Neural cell (in vitro differentiated cells): ENCODE data around the gene PTGER1. TPM values are rescaled to one million over a fixed set of nuclear protein-coding genes. Genes with fewer than 3 reads are reported as not detected.

Source experiments
- H2AFZ ChIP-seq: fragments of 200-600, 300-800 bp; sonication (generic), shearing (Covaris generic); 2 replicates; pipeline ENCODE4 v1.6.0; 2014; ENCODE audit warnings: low read depth, mild to moderate bottlenecking, antibody characterized with exemption, low read length, moderate library complexity
- H3F3A ChIP-seq: fragments of 200-600 bp; shearing (Covaris generic); 2 replicates; pipeline ENCODE4 v1.6.1; 2016; ENCODE audit warnings: mild to moderate bottlenecking, moderate library complexity, mixed read lengths, antibody characterized with exemption, low read length; ENCODE audit not compliant: insufficient read depth, poor library complexity, severe bottlenecking
- H3K27ac ChIP-seq: fragments of 200-600, 300-800 bp; sonication (generic), shearing (Covaris generic); 2 replicates; pipeline ENCODE4 v1.5.1; 2014; ENCODE audit warnings: mild to moderate bottlenecking, low read length, moderate library complexity
- H3K27me3 ChIP-seq: fragments of 300-800, 200-600 bp; sonication (generic), shearing (Covaris generic); 2 replicates; pipeline ENCODE4 v1.6.0; 2014; ENCODE audit warnings: mild to moderate bottlenecking, low read depth, low read length, moderate library complexity; ENCODE audit not compliant: insufficient read depth
- H3K36me3 ChIP-seq: fragments of 300-800, 200-600 bp; sonication (generic), shearing (Covaris generic); 2 replicates; pipeline ENCODE4 v1.5.1; 2014; ENCODE audit warnings: mild to moderate bottlenecking, antibody characterized with exemption, low read length, moderate library complexity; ENCODE audit not compliant: insufficient read depth
- H3K4me2 ChIP-seq: fragments of 300-800, 200-600 bp; sonication (generic), shearing (Covaris generic); 2 replicates; pipeline ENCODE4 v1.6.0; 2014; ENCODE audit warnings: mild to moderate bottlenecking, low read length
- H3K4me3 ChIP-seq: fragments of 300-800, 200-600 bp; sonication (generic), shearing (Covaris generic); 2 replicates; pipeline ENCODE4 v1.5.1; 2014; ENCODE audit warnings: mild to moderate bottlenecking, low read length, moderate library complexity
- H3K79me2 ChIP-seq: fragments of 200-600 bp; shearing (Covaris generic); replicated peaks from 2 replicates; pipeline ENCODE4 v1.6.0; 2014; ENCODE audit warnings: mild to moderate bottlenecking, low read length, moderate library complexity; ENCODE audit not compliant: insufficient read depth
- H3K9ac ChIP-seq: fragments of 300-800, 200-600 bp; sonication (generic), shearing (Covaris generic); 2 replicates; pipeline ENCODE4 v1.6.1; 2016; ENCODE audit warnings: mild to moderate bottlenecking, low read length, mixed read lengths
- H3K9me2 ChIP-seq: fragments of 200-600 bp; shearing (Covaris generic); 2 replicates; pipeline ENCODE4 v1.6.1; 2016; ENCODE audit warnings: mild to moderate bottlenecking, low read length, mixed read lengths; ENCODE audit not compliant: insufficient read depth
- H3K9me3 ChIP-seq: fragments of 200-600, 300-800 bp; sonication (generic), shearing (Covaris generic); 2 replicates; pipeline ENCODE4 v1.6.1; 2016; ENCODE audit warnings: mild to moderate bottlenecking, mixed run types, low read length, moderate library complexity, mixed read lengths
- H4K20me1 ChIP-seq: fragments of 200-600 bp; shearing (Covaris generic); 2 replicates; pipeline ENCODE4 v1.6.1; 2016; ENCODE audit warnings: mild to moderate bottlenecking, mixed run types; ENCODE audit not compliant: insufficient read depth
- EP300 ChIP-seq: fragments of 450-650 bp; conservative IDR thresholded peaks from 2 replicates; pipeline ENCODE4 v1.6.1; 2014; ENCODE audit warnings: antibody characterized with exemption, mild to moderate bottlenecking, moderate library complexity; ENCODE audit not compliant: poor library complexity, severe bottlenecking
- EZH2 ChIP-seq: fragments of 200-600, 300-800 bp; shearing (Covaris generic), sonication (generic); IDR thresholded peaks from 2 replicates; pipeline ENCODE4 v1.6.1; 2014; ENCODE audit warnings: antibody characterized with exemption, low read length, borderline replicate concordance, mild to moderate bottlenecking; ENCODE audit not compliant: insufficient read depth, poor library complexity, severe bottlenecking
- MXI1 ChIP-seq: fragments of 450-650 bp; conservative IDR thresholded peaks from 2 replicates; pipeline ENCODE4 v1.6.1; 2014; ENCODE audit warnings: antibody characterized with exemption, mild to moderate bottlenecking; ENCODE audit not compliant: poor library complexity, severe bottlenecking
- POLR2AphosphoS5 ChIP-seq: IDR thresholded peaks from 2 replicates; pipeline ENCODE4 v1.6.1; 2012
- RAD21 ChIP-seq: fragments of 450-650 bp; conservative IDR thresholded peaks from 2 replicates; pipeline ENCODE4 v1.6.1; 2014; ENCODE audit warnings: antibody characterized with exemption, mild to moderate bottlenecking, moderate library complexity
- REST ChIP-seq: IDR thresholded peaks from 2 replicates; pipeline ENCODE4 v1.6.1; 2012; ENCODE audit warnings: borderline replicate concordance
- SMC3 ChIP-seq: fragments of 450-650 bp; conservative IDR thresholded peaks from 2 replicates; pipeline ENCODE4 v1.6.1; 2014; ENCODE audit warnings: antibody characterized with exemption, mild to moderate bottlenecking, moderate library complexity; ENCODE audit not compliant: poor library complexity
- TAF1 ChIP-seq: IDR thresholded peaks from 2 replicates; pipeline ENCODE4 v1.6.1; 2012; ENCODE audit warnings: low read depth
- polyA plus RNA-seq: library from polyadenylated mRNA; depleted of rRNA; stranded (reverse); fragments of >200 nt; gene quantifications from 2 replicates; pipeline ENCODE4 v1.2.3, GENCODE V29; 2014
- TF ChIP-seq, protein P1 (sequence below): fragments of 450-650 bp; IDR thresholded peaks from 2 replicates; pipeline ENCODE4 v1.5.1; 2014; ENCODE audit warnings: antibody characterized with exemption, mild to moderate bottlenecking, moderate library complexity; ENCODE audit not compliant: poor library complexity, severe bottlenecking

The PTGER1 gene
- polyA plus RNA-seq, 1 donor from 2014 or later: not detected

GRCh38 chr19:14516048-14516534 lies 40.9 kb upstream of the PTGER1 start:
- H4K20me1 ChIP-seq: no peaks in the 10 kb centered on the region
- no peaks in the 10 kb centered on the region for H3K9me2 ChIP-seq
- no peak overlapping the region for H2AFZ ChIP-seq
- no peaks in the 10 kb centered on the region for H3K36me3 ChIP-seq
- no peak overlapping the region for H3K9ac ChIP-seq
- peak overlapping the region; percentile 91 for H3K4me3 ChIP-seq
- TF ChIP-seq RAD21 (no peak), EP300 (no peak), MXI1 (no peak), SMC3 (no peak), TAF1 (no peak), POLR2AphosphoS5 (no peak), REST (no peak), EZH2 (no peak)
- TF ChIP-seq, protein P1, sequence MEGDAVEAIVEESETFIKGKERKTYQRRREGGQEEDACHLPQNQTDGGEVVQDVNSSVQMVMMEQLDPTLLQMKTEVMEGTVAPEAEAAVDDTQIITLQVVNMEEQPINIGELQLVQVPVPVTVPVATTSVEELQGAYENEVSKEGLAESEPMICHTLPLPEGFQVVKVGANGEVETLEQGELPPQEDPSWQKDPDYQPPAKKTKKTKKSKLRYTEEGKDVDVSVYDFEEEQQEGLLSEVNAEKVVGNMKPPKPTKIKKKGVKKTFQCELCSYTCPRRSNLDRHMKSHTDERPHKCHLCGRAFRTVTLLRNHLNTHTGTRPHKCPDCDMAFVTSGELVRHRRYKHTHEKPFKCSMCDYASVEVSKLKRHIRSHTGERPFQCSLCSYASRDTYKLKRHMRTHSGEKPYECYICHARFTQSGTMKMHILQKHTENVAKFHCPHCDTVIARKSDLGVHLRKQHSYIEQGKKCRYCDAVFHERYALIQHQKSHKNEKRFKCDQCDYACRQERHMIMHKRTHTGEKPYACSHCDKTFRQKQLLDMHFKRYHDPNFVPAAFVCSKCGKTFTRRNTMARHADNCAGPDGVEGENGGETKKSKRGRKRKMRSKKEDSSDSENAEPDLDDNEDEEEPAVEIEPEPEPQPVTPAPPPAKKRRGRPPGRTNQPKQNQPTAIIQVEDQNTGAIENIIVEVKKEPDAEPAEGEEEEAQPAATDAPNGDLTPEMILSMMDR: no peak
- no peaks in the 10 kb centered on the region for H3F3A ChIP-seq
- H3K4me2 ChIP-seq: peak overlapping the region; percentile 24
- no peaks in the 10 kb centered on the region for H3K9me3 ChIP-seq
- peaks cover 21% of the 10 kb centered on the region for H3K79me2 ChIP-seq
- H3K27me3 ChIP-seq: no peaks in the 10 kb centered on the region
- no peak overlapping the region for H3K27ac ChIP-seq

DNA sequence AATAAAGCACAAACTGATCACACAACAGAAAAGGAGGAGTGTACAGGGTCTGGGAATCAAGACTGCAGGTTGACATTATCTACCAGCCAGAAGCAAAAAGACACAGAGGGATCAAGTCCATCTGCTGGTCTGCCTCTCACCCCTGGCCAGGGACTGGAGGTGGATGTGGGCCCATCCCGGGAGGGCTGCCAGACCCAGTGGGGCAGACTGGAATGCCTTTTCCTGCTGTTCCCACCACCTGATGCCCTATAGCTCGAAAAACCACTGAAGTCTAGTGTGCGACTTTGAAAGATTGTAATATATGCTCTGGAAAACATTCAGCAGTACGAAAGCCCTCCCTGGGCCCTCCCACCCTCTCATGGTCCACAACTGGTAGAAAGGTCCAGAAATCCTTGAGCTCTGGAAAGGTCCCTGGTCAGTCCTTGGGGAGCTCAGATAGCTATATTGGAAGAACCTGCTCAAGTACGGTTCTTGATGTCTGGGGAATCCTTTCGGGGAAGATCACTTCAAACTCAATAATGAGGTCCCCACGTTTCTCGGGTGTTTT lies 40.4 kb upstream of the PTGER1 start:
- no peaks in the 10 kb centered on the region for H3K9me2 ChIP-seq
- H3K4me3 ChIP-seq: peak overlapping the region; percentile 91
- peaks cover 21% of the 10 kb centered on the region for H3K79me2 ChIP-seq
- no peaks in the 10 kb centered on the region for H4K20me1 ChIP-seq
- no peaks in the 10 kb centered on the region for H3K36me3 ChIP-seq
- H3K27me3 ChIP-seq: no peaks in the 10 kb centered on the region
- H3K4me2 ChIP-seq: no peak overlapping the region
- H3K27ac ChIP-seq: no peak overlapping the region
- no peaks in the 10 kb centered on the region for H3K9me3 ChIP-seq
- H3F3A ChIP-seq: no peaks in the 10 kb centered on the region
- no peak overlapping the region for H2AFZ ChIP-seq
- H3K9ac ChIP-seq: no peak overlapping the region
- no peak for TF ChIP-seq MXI1
- no peak for TF ChIP-seq EZH2
- TF ChIP-seq, protein P1: no peak
- TF ChIP-seq REST: no peak
- no peak for TF ChIP-seq SMC3
- no peak for TF ChIP-seq RAD21
- no peak for TF ChIP-seq POLR2AphosphoS5
- no peak for TF ChIP-seq TAF1
- no peak for TF ChIP-seq EP300
